GM12878 (cell line): ENCODE results near the gene CSNK1A1. TPM values are rescaled to one million over a fixed set of nuclear protein-coding genes. Genes with fewer than 3 reads are reported as not detected.

Experiments used
- ATAC-seq: fragments of 200-7000 bp; cut with Tn5 transposase; 3 replicates; pipeline ENCODE4 v1.9.1; 2020; ENCODE audit warnings: mild to moderate bottlenecking, moderate library complexity
- Bru-seq: library from RNA; stranded (reverse); fragments of 400-500 nt; gene quantifications from one replicate; lab custom pipeline; 2021; lab: Mats Ljungman, UMichigan
- BruChase-seq, 2 experiments: library from RNA; stranded (reverse); fragments of 400-500 nt; gene quantifications; one replicate each; lab custom pipeline; 2021; lab: Mats Ljungman, UMichigan
- BruUV-seq: library from RNA; stranded (reverse); fragments of 400-500 nt; replicated peaks from 2 replicates; lab custom pipeline; 2021; lab: Mats Ljungman, UMichigan
- CTCF ChIA-PET: fragments of 300-600 bp; sonication (Branson Sonifier 250); formaldehyde crosslinking; extraction: SDS; loops from one replicate; lab custom pipeline; 2021; ENCODE audit warnings: inconsistent platforms; lab: Yijun Ruan, JAX
- POLR2A ChIA-PET: fragments of 350-600 bp; formaldehyde crosslinking; extraction: SDS; loops from one replicate; lab custom pipeline; 2021; ENCODE audit warnings: inconsistent platforms; lab: Charles Lee
- RAD21 ChIA-PET: fragments of 300-600 bp; sonication (Branson Sonifier 250); formaldehyde crosslinking; loops from one replicate; lab custom pipeline; 2023; ENCODE audit warnings: antibody characterized with exemption; ENCODE audit not compliant: unreplicated experiment; lab: Charles Lee
- SMC1A ChIA-PET: fragments of 300-600 bp; sonication (Branson Sonifier 250); formaldehyde crosslinking; loops from one replicate; lab custom pipeline; 2023; ENCODE audit not compliant: unreplicated experiment, uncharacterized antibody; lab: Charles Lee
- DNase-seq: peaks from one replicate; pipeline ENCODE4 v3.0.0-alpha.2; 2011; ENCODE audit warnings: low read depth, low spot score
- FAIRE-seq: peaks from 3 replicates; lab custom pipeline; 2011; peaks lifted over from hg19 to GRCh38; lab: Jason Lieb, UNC
- H2AFZ ChIP-seq: 2 replicates; pipeline ENCODE4 v1.6.0; 2011; ENCODE audit warnings: low read depth, low read length, control low read depth; ENCODE audit not compliant: control insufficient read depth
- H3K27ac ChIP-seq: 2 replicates; pipeline ENCODE4 v1.5.1; 2011; ENCODE audit warnings: control low read depth; ENCODE audit not compliant: control insufficient read depth, insufficient read depth
- H3K27me3 ChIP-seq, 2 experiments: replicated peaks in 1 of 2; 2 replicates each; pipeline versions ENCODE4 v1.6.0 to v1.6.1; 2011; ENCODE audit warnings: low read length in 1 of 2; ENCODE audit not compliant: control insufficient read depth in 2 of 2, insufficient read depth in 2 of 2
- H3K36me3 ChIP-seq, 2 experiments: 2 replicates each; pipeline ENCODE4 v1.5.1; 2011; ENCODE audit warnings: low read length in 1 of 2; ENCODE audit not compliant: control insufficient read depth in 2 of 2, insufficient read depth in 2 of 2
- H3K4me1 ChIP-seq: 2 replicates; pipeline ENCODE4 v1.6.1; 2011; ENCODE audit warnings: mild to moderate bottlenecking, low read length, moderate library complexity, mixed read lengths; ENCODE audit not compliant: control insufficient read depth, insufficient read depth
- H3K4me2 ChIP-seq: 2 replicates; pipeline ENCODE4 v1.6.0; 2011; ENCODE audit warnings: control low read depth; ENCODE audit not compliant: control insufficient read depth, insufficient read depth
- H3K4me3 ChIP-seq: fragments of 200-600 bp; sonication (generic); 2 replicates; pipeline ENCODE4 v1.5.1; 2016
- H3K79me2 ChIP-seq: 2 replicates; pipeline ENCODE4 v1.6.0; 2011; ENCODE audit warnings: low read length; ENCODE audit not compliant: control insufficient read depth, insufficient read depth
- H3K9ac ChIP-seq: 2 replicates; pipeline ENCODE4 v1.8.0; 2011; ENCODE audit warnings: low read length, control low read depth, mixed read lengths; ENCODE audit not compliant: control insufficient read depth, insufficient read depth
- H3K9me3 ChIP-seq: replicated peaks from 3 replicates; pipeline ENCODE4 v1.5.1; 2011; ENCODE audit warnings: mild to moderate bottlenecking, low read length; ENCODE audit not compliant: control insufficient read depth, insufficient read depth
- H4K20me1 ChIP-seq: 2 replicates; pipeline ENCODE4 v1.6.0; 2011; ENCODE audit not compliant: control insufficient read depth, insufficient read depth
- CEBPZ ChIP-seq: fragments of 150-350 bp; IDR thresholded peaks from 2 replicates; pipeline ENCODE4 v1.6.1; 2016; ENCODE audit warnings: low read depth, low read length
- CHD2 ChIP-seq: IDR thresholded peaks from 2 replicates; pipeline ENCODE4 v1.6.1; 2011; ENCODE audit warnings: low read depth, low read length, improper control_type of control experiment, borderline replicate concordance
- CUX1 ChIP-seq: IDR thresholded peaks from 2 replicates; pipeline ENCODE4 v1.6.1; 2012; ENCODE audit warnings: improper control_type of control experiment, low read depth, low read length; ENCODE audit not compliant: insufficient replicate concordance
- SMARCA5 ChIP-seq: fragments of 450-650 bp; IDR thresholded peaks from 2 replicates; pipeline ENCODE4 v1.6.1; 2017; ENCODE audit warnings: mild to moderate bottlenecking
- WGBS: methylation state at CpG from one replicate; pipeline ENCODE4 v1.1.6; 2016; ENCODE audit warnings: low lambda C conversion rate; ENCODE audit not compliant: insufficient replicate concordance, insufficient coverage; ENCODE audit errors: missing lambda C conversion rate; 5-methylcytosine and 5-hydroxymethylcytosine counted together
- in situ Hi-C: fragments of 300-500 bp; cut with MboI; formaldehyde crosslinking; loops from 9 replicates; pipeline ENCODE4 v1.14.3; 2018; ENCODE audit warnings: mixed read lengths
- intact Hi-C: fragments of 100-400 bp; cut with micrococcal nuclease; formaldehyde crosslinking; loops from one replicate; pipeline ENCODE4 v1.14.2; 2022; ENCODE audit not compliant: unreplicated experiment
- long read RNA-seq, 2 experiments: library from polyadenylated mRNA; unstranded; transcript quantifications; one replicate each; pipeline ENCODE4 v2.0.0, GENCODE V29; 2019 to 2020
- polyA minus RNA-seq, 3 experiments: library from RNA; depleted of rRNA, polyadenylated mRNA; stranded (reverse); fragments of >200 nt; gene quantifications; 2 replicates each; pipeline ENCODE4 v1.2.3, GENCODE V29; 2011
- polyA plus RNA-seq, 11 experiments: library from polyadenylated mRNA; depleted of rRNA in 4 of 11; unstranded in 6 of 11; stranded (reverse) in 5 of 11; fragments of >200 nt; fragmentation: Nextera tagmentation in 4 of 11; fragmentation: Illumina TruSeq in 1 of 11; extraction: Ambion mirVana in 4 of 11; extraction: Trizol in 1 of 11; gene quantifications; 1 replicate in 1 of 11; 2 replicates in 10 of 11; pipeline versions ENCODE4 v1.2.1 to v1.2.3, GENCODE V29; 2011 to 2016; ENCODE audit warnings: inconsistent platforms in 2 of 11, missing spikeins in 2 of 11, low read depth in 1 of 11
- total RNA-seq, 4 experiments: library from RNA; depleted of rRNA in 3 of 4; stranded (reverse); fragments of >200 nt in 3 of 4; fragmentation: Illumina TruSeq in 1 of 4; extraction: Trizol in 1 of 4; gene quantifications; 2 replicates each; pipeline versions ENCODE4 v1.2.1 to v1.2.3, GENCODE V29; 2013 to 2021

Gene CSNK1A1
- total RNA-seq (2013; cell fraction: nucleolus; rRNA removed) = 312 and 318 TPM in 2 replicates
- 146 and 155 TPM in 2 replicates for total RNA-seq (2014; rRNA removed)
- total RNA-seq (2014; rRNA removed; fragmentation: Illumina TruSeq; extraction: Trizol) = 126 and 134 TPM in 2 replicates
- 138 and 143 TPM in 2 replicates for total RNA-seq (2021)
- polyA plus RNA-seq (2011; ENCODE audit: low read depth) = 53.0 TPM
- 132 and 184 TPM in 2 replicates for polyA plus RNA-seq (2011; rRNA removed)
- polyA plus RNA-seq (2011; cell fraction: cytosol; rRNA removed) = 61.7 and 81.7 TPM in 2 replicates
- polyA plus RNA-seq (2011; cell fraction: nucleus; rRNA removed) = 69.8 and 72.5 TPM in 2 replicates
- 54.7 and 73.9 TPM in 2 replicates for polyA plus RNA-seq (2012)
- 107 and 127 TPM in 2 replicates for polyA plus RNA-seq (2014; fragmentation: Illumina TruSeq; extraction: Trizol)
- 10 to 100 TPM; 53.3 to 62.0 TPM for polyA plus RNA-seq (2014; fragmentation: Nextera tagmentation; extraction: Ambion mirVana)
- 104 and 106 TPM in 2 replicates for polyA plus RNA-seq (2014; rRNA removed)
- polyA plus RNA-seq (2016; fragmentation: Nextera tagmentation; extraction: Ambion mirVana) = 100 to 1,000 TPM; 134 to 147 TPM
- polyA minus RNA-seq (2011; rRNA and poly(A)+ RNA removed) = 169 and 189 TPM in 2 replicates
- polyA minus RNA-seq (2011; cell fraction: cytosol; rRNA and poly(A)+ RNA removed) = 61.2 and 75.4 TPM in 2 replicates
- polyA minus RNA-seq (2011; cell fraction: nucleus; rRNA and poly(A)+ RNA removed) = 80.2 and 126 TPM in 2 replicates
- Bru-seq, nascent RNA = percentile 96 among the genes with signal in this experiment
- percentile 93 among the genes with signal in this experiment for BruChase-seq, experiment 1, labeled RNA remaining after a 6-hour chase
- percentile 94 among the genes with signal in this experiment for BruChase-seq, experiment 2, labeled RNA remaining after a 2-hour chase
- long read RNA-seq, experiment 1, full-length matches to known transcripts = 98 of 162 reads
- long read RNA-seq, experiment 1, partial matches to known transcripts = 17 of 162 reads
- long read RNA-seq, experiment 1, other reads (novel, unspliced or antisense) = 47 of 162 reads
- long read RNA-seq, experiment 2, full-length matches to known transcripts = 390 of 496 reads
- long read RNA-seq, experiment 2, partial matches to known transcripts = 63 of 496 reads
- long read RNA-seq, experiment 2, other reads (novel, unspliced or antisense) = 43 of 496 reads

DNA sequence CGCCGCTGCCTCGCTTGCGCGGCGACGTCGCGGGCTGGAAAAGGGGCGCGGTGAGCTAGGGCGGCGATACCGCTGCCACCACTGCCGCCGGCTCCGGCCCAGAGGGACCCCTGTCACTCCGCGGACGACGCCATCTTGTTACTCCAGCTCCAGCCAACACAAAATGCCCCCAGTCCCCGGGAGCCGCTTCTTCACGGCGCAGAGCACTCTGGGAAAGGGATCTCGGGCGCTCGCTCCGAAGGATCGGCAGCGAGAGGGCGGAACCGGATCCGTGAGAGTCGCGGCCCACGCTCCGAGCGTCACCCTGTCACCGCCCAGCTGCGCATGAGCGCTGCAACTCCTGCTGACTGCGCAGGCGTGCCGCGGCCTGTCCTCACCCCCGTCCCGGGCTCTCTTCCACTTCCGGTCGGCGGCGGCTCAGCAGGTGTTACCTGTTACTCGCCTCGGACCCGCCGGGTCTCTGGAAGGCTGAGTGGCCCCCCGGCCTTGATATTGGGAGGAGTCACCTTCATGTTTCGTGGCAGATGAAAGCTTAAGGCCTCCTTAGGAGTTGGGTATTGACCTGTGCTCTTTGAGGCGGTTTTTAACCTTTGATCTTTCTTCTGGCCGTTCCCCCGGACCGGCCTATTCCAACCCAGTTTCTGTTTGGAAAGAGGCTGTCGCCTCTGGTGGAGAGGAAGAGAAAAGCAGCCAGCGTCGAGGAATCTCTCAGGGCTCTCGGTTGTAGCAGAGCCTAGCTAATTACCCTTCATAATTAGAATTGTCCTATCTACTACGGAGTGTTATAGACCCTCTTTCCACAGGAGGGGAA, at the start of gene CSNK1A1:
Gene CSNK1A1 (minus strand): TSS at position 213 of the 811 bp plus-strand sequence. CDS start 475 bp downstream, outside the sequence.
- peaks cover 0 to 4% of the 10 kb centered on the region in 2 experiments; a peak in 1 of 4 replicates for H3K36me3 ChIP-seq
- ChIA-PET RAD21 (interaction anchor here (0.8 to 2.1 kb wide), 13 partner anchors 10 to 193 kb away, joined by 3 to 20 read pairs (median 4); partner anchors contain the start of genes IL17B and PCYOX1L), SMC1A (interaction anchor here (0.7 to 2.2 kb wide), 10 partner anchors 9 to 449 kb away, joined by 3 to 8 read pairs (median 4); partner anchors contain the start of genes HMGXB3 and TIGD6), CTCF (interaction anchor here (0.6 to 5.4 kb wide), 14 partner anchors 8 to 205 kb away, joined by 3 to 39 read pairs (median 6); partner anchors contain the start of gene PCYOX1L), POLR2A (interaction anchor here (0.7 to 3.5 kb wide), 10 partner anchors 8 to 206 kb away, joined by 3 to 22 read pairs (median 4); partner anchors contain the start of genes GRPEL2 and PCYOX1L)
- no peaks in the 10 kb centered on the region for H4K20me1 ChIP-seq
- ATAC-seq (peak; percentile 91), FAIRE-seq (peak; percentile 85), DNase-seq (peak; percentile 98)
- H2AFZ ChIP-seq = peak within 1 kb of the TSS; percentile 98
- H3K9ac ChIP-seq = peak within 1 kb of the TSS; percentile 100
- intact Hi-C loops (loop anchor here (1.0 to 2.0 kb wide), 2 partner anchors 67 to 207 kb away; partner anchors contain the start of gene GRPEL2), in situ Hi-C loops (loop anchor here (5.0 kb wide), 1 partner anchor 179 kb away; no protein-coding TSS in a partner anchor)
- peak within 1 kb of the TSS; percentile 82 for H3K4me3 ChIP-seq
- peak within 1 kb of the TSS; percentile 100 for H3K27ac ChIP-seq
- H3K9me3 ChIP-seq = no peaks in the 10 kb centered on the region
- TSS peak; percentile 92 for BruUV-seq
- H3K79me2 ChIP-seq = peaks cover 56% of the 10 kb centered on the region
- H3K4me1 ChIP-seq = no peaks in the 10 kb centered on the region; the same call in 1 of the 2 replicates
- no peaks in the 10 kb centered on the region for H3K27me3 ChIP-seq
- under 1% methylated on average over 63 of the region's 67 CpGs for WGBS
- H3K4me2 ChIP-seq = peak within 1 kb of the TSS; percentile 61
- no peak for TF ChIP-seq CHD2
- no peak for TF ChIP-seq CEBPZ
- TF ChIP-seq CUX1 = no peak
- peak; percentile 84 for TF ChIP-seq SMARCA5
